GM12872 (cell line): ENCODE results near the gene RNF141.

Experiments used
- CTCF ChIP-seq: IDR thresholded peaks from 3 replicates; pipeline ENCODE4 v1.5.1; 2011; ENCODE audit warnings: low read depth, mild to moderate bottlenecking, low read length, moderate library complexity; ENCODE audit not compliant: insufficient read depth

The RNF141 gene

DNA sequence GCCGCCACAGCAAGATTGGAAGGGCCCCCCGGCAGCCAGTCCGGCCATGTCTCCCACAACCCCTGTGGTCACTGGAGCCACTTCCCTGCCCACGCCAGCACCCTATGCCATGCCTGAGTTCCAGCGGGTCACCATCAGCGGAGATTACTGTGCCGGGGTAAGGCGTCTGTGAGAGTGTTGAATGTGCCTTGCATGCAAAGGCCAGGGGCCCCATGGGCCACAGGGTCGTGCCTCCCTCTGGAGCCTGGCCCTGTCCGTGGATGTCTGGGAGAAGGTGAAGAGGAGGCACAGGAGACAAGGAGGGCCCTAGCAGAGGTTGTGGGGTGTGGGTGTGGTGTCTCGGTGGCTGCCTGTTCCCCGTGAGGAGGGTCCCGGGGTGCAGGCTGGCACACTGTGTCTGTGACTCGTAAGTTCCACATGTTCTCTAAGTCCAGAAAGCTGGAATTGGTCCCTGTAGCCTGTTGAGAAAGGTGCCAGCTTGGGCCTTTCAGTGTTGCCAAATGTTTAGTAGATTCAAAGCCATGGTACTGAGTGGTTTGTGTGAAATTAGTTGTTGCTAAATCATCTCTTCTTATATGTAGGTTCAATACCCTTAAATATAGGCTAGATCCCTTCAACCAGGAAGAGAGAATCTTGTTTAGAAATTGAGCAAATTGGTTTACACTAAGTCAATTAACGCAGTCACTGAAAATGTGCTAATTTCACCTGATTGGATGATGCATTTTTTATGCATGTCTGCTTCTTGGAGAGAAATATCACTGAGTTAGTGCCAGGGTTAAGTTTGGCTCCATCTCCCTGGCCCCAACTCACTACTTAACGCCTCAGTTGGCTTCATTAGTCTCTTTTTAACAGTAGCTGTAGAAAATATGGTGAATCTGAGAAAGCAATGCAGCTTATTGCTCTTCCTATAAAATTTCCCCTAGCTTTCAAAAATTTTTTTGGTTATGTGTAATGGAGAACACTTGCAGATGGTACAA lies 62.1 kb downstream of the RNF141 start:
- TF ChIP-seq CTCF: no peak

- TF ChIP-seq CTCF: no peak
Measured at GRCh38 chr11:10478066-10478465, 62.9 kb downstream of the RNF141 start.

- no peak for TF ChIP-seq CTCF
Measured at GRCh38 chr11:10477690-10478046, 63.3 kb downstream of the RNF141 start.

DNA sequence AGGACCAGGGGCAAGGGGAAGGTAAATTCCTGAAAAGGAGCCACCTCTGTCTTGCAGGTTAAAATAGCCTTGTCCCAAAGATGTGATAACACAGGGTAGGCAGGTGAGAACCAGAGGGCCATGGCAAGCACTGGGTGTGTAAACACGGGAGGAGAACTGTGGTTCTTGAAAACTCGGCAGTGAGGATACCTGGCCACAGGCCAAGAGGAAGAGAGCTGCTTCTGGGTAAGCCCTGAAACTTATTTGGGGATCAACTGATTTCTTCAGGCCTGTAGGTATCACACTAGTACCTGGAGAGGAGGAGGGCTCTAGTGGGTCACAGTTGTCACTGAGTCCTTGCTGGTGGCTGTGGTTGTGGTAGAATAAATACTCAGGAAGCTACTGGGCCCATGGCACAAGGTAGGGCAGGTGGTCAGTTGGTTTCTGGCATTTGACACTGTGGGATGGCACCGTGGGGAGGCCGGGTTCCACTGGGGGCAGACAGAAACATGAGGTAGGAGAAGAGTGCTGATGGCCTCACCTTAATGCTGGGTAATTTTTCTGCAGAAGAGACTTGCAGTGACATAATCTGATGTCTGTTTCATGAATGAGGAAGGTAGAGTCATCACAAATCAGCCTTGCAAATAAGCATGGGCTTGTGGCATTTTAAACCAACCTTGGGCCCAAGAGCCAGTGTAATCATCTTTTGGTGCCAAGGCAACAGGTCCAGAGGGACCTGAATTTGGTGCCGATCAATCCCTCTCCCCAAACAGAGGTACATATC lies 63.9 kb downstream of the RNF141 start:
- no peak for TF ChIP-seq CTCF

DNA sequence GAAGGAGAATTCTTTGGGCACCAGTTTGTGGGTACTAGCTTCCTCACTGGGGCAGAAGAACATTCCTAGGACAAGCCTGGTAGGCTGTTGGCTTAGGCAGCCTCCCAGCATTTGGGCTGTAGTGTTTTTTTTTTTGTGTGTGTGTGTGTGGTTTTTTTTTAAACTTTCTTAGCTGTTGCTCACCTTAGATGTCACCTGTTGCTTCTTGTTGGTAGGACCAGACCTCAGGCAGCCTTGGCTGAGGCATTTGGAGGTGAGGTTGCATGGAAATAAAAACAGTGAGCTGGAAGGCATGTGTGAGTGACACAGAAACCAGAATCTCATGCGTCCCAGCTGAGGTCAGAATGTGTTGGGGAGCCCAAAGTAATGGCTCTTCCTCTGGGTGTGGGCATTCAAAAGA lies 64.6 kb downstream of the RNF141 start:
- no peak for TF ChIP-seq CTCF

DNA sequence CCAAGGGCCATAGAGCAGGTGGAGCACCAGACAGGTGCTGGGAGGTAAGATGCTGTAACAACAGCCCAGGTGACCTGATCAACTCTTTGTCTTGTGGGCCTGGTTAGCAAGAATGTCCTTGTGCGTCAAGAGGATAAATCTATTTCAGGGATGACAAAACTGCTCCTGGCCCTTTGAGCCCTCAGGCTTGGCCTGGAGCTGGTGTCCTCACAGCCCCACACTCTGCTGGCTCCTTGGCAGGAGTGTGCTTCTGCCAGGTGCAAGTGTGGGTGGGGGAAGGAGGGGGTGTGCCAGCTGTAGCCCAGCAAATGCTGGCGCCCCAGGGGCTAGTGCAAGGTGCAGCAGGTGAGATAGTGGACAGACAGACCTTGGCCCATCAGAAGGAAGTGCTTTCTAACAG lies 66.4 kb downstream of the RNF141 start:
- no peak for TF ChIP-seq CTCF

- no peak for TF ChIP-seq CTCF
Measured at GRCh38 chr11:10473371-10473770, 67.6 kb downstream of the RNF141 start.
